Parathyroid adenoma (tissue), 2 donors: ENCODE data around the gene LRRC10.

Experiments
- H2AFZ ChIP-seq: fragments of 300-600 bp; sonication (generic); one replicate; pipeline ENCODE4 v1.7.0; 2017; ENCODE audit warnings: antibody characterized with exemption, mild to moderate bottlenecking
- H3K27ac ChIP-seq: fragments of 300-600 bp; sonication (generic); one replicate; pipeline ENCODE4 v1.7.0; 2017
- H3K27me3 ChIP-seq: fragments of 300-600 bp; sonication (generic); one replicate; pipeline ENCODE4 v1.7.0; 2017; ENCODE audit warnings: low read length; ENCODE audit not compliant: control insufficient read depth, insufficient read depth
- H3K36me3 ChIP-seq: fragments of 300-600 bp; sonication (generic); one replicate; pipeline ENCODE4 v1.7.0; 2017; ENCODE audit warnings: low read length; ENCODE audit not compliant: control insufficient read depth, insufficient read depth
- H3K4me1 ChIP-seq: fragments of 300-600 bp; sonication (generic); one replicate; pipeline ENCODE4 v1.7.0; 2017; ENCODE audit warnings: control low read depth
- H3K4me2 ChIP-seq: fragments of 300-600 bp; sonication (generic); one replicate; pipeline ENCODE4 v1.7.0; 2017; ENCODE audit warnings: low read length
- H3K4me3 ChIP-seq: fragments of 300-600 bp; sonication (generic); one replicate; pipeline ENCODE4 v1.7.0; 2017; ENCODE audit warnings: low read depth, low read length
- H3K79me2 ChIP-seq: fragments of 300-600 bp; sonication (generic); one replicate; pipeline ENCODE4 v1.7.0; 2017; ENCODE audit warnings: control low read depth
- H3K9ac ChIP-seq: fragments of 300-600 bp; sonication (generic); one replicate; pipeline ENCODE4 v1.7.0; 2017; ENCODE audit warnings: mild to moderate bottlenecking
- H3K9me3 ChIP-seq: fragments of 300-600 bp; sonication (generic); one replicate; pipeline ENCODE4 v1.7.0; 2017; ENCODE audit warnings: low read length; ENCODE audit not compliant: control insufficient read depth
- TF ChIP-seq, protein P1 (sequence below): fragments of 300-600 bp; sonication (generic); IDR thresholded peaks from one replicate; pipeline ENCODE4 v1.7.0; 2017; ENCODE audit warnings: antibody characterized with exemption, mild to moderate bottlenecking
- donor health status: primary hyperparathyroidism.

Gene LRRC10

GRCh38 chr12:69655616-69656340 lies 45.1 kb upstream of the LRRC10 start:
- Histone ChIP-seq H3K4me3 (no peak overlapping the region), H3K9me3 (no peaks in the 10 kb centered on the region), H3K27ac (no peak overlapping the region), H3K4me1 (peaks cover 3% of the 10 kb centered on the region), H3K9ac (no peak overlapping the region), H2AFZ (no peak overlapping the region), H3K27me3 (no peaks in the 10 kb centered on the region), H3K4me2 (no peak overlapping the region), H3K36me3 (no peaks in the 10 kb centered on the region), H3K79me2 (no peaks in the 10 kb centered on the region)
- TF ChIP-seq, protein P1, sequence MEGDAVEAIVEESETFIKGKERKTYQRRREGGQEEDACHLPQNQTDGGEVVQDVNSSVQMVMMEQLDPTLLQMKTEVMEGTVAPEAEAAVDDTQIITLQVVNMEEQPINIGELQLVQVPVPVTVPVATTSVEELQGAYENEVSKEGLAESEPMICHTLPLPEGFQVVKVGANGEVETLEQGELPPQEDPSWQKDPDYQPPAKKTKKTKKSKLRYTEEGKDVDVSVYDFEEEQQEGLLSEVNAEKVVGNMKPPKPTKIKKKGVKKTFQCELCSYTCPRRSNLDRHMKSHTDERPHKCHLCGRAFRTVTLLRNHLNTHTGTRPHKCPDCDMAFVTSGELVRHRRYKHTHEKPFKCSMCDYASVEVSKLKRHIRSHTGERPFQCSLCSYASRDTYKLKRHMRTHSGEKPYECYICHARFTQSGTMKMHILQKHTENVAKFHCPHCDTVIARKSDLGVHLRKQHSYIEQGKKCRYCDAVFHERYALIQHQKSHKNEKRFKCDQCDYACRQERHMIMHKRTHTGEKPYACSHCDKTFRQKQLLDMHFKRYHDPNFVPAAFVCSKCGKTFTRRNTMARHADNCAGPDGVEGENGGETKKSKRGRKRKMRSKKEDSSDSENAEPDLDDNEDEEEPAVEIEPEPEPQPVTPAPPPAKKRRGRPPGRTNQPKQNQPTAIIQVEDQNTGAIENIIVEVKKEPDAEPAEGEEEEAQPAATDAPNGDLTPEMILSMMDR, result no peak

- no peak overlapping the region for H3K27ac ChIP-seq
- H3K4me3 ChIP-seq, result no peak overlapping the region
- no peak overlapping the region for H2AFZ ChIP-seq
- TF ChIP-seq, protein P1, result no peak
- H3K36me3 ChIP-seq, result no peaks in the 10 kb centered on the region
- H3K4me1 ChIP-seq, result peaks cover 3% of the 10 kb centered on the region
- H3K9me3 ChIP-seq, result no peaks in the 10 kb centered on the region
- H3K9ac ChIP-seq, result no peak overlapping the region
- no peaks in the 10 kb centered on the region for H3K27me3 ChIP-seq
- no peaks in the 10 kb centered on the region for H3K79me2 ChIP-seq
- no peak overlapping the region for H3K4me2 ChIP-seq
Observed at GRCh38 chr12:69653703-69654102, 43.0 kb upstream of the LRRC10 start.

DNA sequence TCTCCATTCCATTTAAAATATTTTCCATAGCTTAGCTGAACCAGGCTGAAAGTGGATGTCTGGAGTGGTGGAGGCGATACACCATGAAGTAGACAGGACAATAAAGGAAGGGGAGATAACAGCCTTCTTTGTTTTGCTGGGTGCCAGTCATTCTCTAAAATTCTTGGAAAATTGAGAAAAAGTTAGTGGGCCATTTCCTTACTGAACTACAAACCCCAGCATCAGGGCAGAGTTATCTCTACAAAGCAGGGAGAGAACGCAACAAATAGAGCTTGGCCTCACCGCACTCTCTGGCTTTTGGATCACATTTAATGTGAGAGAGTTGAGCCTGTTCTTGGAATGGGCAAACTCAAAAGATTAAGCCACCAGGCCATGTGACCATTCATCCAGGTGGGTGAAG lies 41.2 kb upstream of the LRRC10 start:
- H3K27me3 ChIP-seq, result no peaks in the 10 kb centered on the region
- no peak overlapping the region for H3K27ac ChIP-seq
- H3K36me3 ChIP-seq, result no peaks in the 10 kb centered on the region
- no peak overlapping the region for H3K9ac ChIP-seq
- no peak overlapping the region for H2AFZ ChIP-seq
- TF ChIP-seq, protein P1, result no peak
- no peaks in the 10 kb centered on the region for H3K79me2 ChIP-seq
- no peak overlapping the region for H3K4me2 ChIP-seq
- no peak overlapping the region for H3K4me3 ChIP-seq
- H3K4me1 ChIP-seq, result no peaks in the 10 kb centered on the region
- H3K9me3 ChIP-seq, result no peaks in the 10 kb centered on the region

GRCh38 chr12:69649529-69649928 lies 38.8 kb upstream of the LRRC10 start:
- Histone ChIP-seq H3K79me2 (no peaks in the 10 kb centered on the region), H2AFZ (no peak overlapping the region), H3K4me1 (no peaks in the 10 kb centered on the region), H3K27me3 (no peaks in the 10 kb centered on the region), H3K27ac (no peak overlapping the region), H3K4me2 (no peak overlapping the region), H3K9ac (no peak overlapping the region), H3K9me3 (no peaks in the 10 kb centered on the region), H3K4me3 (no peak overlapping the region), H3K36me3 (no peaks in the 10 kb centered on the region)
- TF ChIP-seq, protein P1, result no peak

DNA sequence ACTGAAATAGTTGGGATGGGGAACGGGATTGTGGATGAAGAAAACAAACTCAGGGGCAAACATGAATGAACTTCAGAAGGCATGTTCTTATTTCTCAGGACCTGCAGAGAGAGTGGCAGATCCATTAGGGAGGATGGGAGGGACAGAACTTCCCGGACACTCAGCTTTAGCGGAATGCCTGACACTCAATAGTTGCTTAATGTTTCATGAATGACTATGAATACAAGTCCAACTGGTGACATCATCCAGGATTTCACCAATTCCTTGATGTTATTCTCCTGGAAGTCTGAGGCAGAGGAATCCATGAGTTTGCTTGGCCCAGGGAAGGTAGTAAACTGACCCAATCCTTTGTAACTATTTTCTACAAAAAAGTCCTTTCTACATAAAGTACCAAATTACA lies 37.8 kb upstream of the LRRC10 start:
- H3K4me3 ChIP-seq, result no peak overlapping the region
- TF ChIP-seq, protein P1, result no peak

More for the DNA sequence above, 37.8 kb upstream of the LRRC10 start:
- Histone ChIP-seq H3K79me2 (no peaks in the 10 kb centered on the region), H3K4me1 (no peaks in the 10 kb centered on the region), H3K9me3 (no peaks in the 10 kb centered on the region), H2AFZ (no peak overlapping the region), H3K4me2 (no peak overlapping the region), H3K9ac (no peak overlapping the region), H3K27me3 (no peaks in the 10 kb centered on the region), H3K27ac (no peak overlapping the region), H3K36me3 (no peaks in the 10 kb centered on the region)
